Panc1 (cell line): ENCODE data around the gene RILPL2.

Experiments
- CTCF ChIP-seq: fragments of 450-650 bp; IDR thresholded peaks from 2 replicates; pipeline ENCODE4 v1.5.1; 2017; ENCODE audit warnings: mild to moderate bottlenecking
- SIN3A ChIP-seq: IDR thresholded peaks from 2 replicates; pipeline ENCODE4 v1.6.1; 2012; ENCODE audit warnings: low read depth, mild to moderate bottlenecking, low read length, moderate library complexity, borderline replicate concordance; ENCODE audit not compliant: insufficient read depth

- TF ChIP-seq SIN3A = no peak
- TF ChIP-seq CTCF = no peak
Measured at GRCh38 chr12:123479442-123480180, 43.1 kb upstream of the RILPL2 start.
